GM18861 (cell line): ENCODE measurements around the gene FAM81A.

ENCODE experiments used
- ATAC-seq: cut with Tn5 transposase; IDR thresholded peaks from one replicate; pipeline ENCODE4 v1.9.1; 2021; ENCODE audit not compliant: unreplicated experiment

Gene FAM81A

GRCh38 chr15:59571606-59572005 lies 133.6 kb downstream of the FAM81A start:
- no peak for ATAC-seq
